ENCODE data around the gene GTPBP4.

DNA sequence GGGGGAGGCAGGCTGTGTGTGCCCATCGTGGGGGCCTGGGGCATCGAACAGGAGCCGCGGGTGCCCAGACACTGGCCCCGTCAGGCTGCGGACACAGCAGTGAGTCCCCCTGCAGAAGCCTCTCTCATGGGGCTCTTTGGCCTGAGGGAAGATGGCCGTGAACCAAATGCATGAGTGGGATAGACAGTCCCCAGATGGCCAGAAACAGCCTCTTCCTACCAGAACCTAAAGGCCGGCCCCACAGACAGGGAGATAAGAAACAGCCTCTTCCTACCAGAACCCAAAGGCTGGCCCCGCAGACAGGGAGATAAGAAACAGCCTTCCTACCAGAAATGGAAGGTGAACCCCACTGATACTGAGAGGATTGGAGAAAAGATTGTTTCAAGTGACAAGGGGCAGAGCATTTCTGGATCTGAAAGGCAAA is 20.8 kb downstream of the GTPBP4 start:
- TF ChIP-seq BRCA1 (CRISPR knock-in tag; IDR thresholded peaks at IDR 0.05) (no peak), ZNF296 (CRISPR knock-in tag; conservative IDR thresholded peaks at IDR 0.05) (no peak), NFKBIZ (CRISPR knock-in tag; IDR thresholded peaks at IDR 0.05) (no peak), TBL1XR1 (IDR thresholded peaks at IDR 0.05; ENCODE audit: borderline replicate concordance, low read length, partially characterized antibody) (no peak), NFRKB (IDR thresholded peaks at IDR 0.05) (no peak)
- TF ChIP-seq, protein P1, sequence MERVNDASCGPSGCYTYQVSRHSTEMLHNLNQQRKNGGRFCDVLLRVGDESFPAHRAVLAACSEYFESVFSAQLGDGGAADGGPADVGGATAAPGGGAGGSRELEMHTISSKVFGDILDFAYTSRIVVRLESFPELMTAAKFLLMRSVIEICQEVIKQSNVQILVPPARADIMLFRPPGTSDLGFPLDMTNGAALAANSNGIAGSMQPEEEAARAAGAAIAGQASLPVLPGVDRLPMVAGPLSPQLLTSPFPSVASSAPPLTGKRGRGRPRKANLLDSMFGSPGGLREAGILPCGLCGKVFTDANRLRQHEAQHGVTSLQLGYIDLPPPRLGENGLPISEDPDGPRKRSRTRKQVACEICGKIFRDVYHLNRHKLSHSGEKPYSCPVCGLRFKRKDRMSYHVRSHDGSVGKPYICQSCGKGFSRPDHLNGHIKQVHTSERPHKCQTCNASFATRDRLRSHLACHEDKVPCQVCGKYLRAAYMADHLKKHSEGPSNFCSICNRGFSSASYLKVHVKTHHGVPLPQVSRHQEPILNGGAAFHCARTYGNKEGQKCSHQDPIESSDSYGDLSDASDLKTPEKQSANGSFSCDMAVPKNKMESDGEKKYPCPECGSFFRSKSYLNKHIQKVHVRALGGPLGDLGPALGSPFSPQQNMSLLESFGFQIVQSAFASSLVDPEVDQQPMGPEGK (CRISPR knock-in tag; IDR thresholded peaks at IDR 0.05): no peak
- TF ChIP-seq, protein P2, sequence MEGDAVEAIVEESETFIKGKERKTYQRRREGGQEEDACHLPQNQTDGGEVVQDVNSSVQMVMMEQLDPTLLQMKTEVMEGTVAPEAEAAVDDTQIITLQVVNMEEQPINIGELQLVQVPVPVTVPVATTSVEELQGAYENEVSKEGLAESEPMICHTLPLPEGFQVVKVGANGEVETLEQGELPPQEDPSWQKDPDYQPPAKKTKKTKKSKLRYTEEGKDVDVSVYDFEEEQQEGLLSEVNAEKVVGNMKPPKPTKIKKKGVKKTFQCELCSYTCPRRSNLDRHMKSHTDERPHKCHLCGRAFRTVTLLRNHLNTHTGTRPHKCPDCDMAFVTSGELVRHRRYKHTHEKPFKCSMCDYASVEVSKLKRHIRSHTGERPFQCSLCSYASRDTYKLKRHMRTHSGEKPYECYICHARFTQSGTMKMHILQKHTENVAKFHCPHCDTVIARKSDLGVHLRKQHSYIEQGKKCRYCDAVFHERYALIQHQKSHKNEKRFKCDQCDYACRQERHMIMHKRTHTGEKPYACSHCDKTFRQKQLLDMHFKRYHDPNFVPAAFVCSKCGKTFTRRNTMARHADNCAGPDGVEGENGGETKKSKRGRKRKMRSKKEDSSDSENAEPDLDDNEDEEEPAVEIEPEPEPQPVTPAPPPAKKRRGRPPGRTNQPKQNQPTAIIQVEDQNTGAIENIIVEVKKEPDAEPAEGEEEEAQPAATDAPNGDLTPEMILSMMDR (CRISPR knock-in tag; IDR thresholded peaks at IDR 0.05): no peak
- TF ChIP-seq, protein P3, sequence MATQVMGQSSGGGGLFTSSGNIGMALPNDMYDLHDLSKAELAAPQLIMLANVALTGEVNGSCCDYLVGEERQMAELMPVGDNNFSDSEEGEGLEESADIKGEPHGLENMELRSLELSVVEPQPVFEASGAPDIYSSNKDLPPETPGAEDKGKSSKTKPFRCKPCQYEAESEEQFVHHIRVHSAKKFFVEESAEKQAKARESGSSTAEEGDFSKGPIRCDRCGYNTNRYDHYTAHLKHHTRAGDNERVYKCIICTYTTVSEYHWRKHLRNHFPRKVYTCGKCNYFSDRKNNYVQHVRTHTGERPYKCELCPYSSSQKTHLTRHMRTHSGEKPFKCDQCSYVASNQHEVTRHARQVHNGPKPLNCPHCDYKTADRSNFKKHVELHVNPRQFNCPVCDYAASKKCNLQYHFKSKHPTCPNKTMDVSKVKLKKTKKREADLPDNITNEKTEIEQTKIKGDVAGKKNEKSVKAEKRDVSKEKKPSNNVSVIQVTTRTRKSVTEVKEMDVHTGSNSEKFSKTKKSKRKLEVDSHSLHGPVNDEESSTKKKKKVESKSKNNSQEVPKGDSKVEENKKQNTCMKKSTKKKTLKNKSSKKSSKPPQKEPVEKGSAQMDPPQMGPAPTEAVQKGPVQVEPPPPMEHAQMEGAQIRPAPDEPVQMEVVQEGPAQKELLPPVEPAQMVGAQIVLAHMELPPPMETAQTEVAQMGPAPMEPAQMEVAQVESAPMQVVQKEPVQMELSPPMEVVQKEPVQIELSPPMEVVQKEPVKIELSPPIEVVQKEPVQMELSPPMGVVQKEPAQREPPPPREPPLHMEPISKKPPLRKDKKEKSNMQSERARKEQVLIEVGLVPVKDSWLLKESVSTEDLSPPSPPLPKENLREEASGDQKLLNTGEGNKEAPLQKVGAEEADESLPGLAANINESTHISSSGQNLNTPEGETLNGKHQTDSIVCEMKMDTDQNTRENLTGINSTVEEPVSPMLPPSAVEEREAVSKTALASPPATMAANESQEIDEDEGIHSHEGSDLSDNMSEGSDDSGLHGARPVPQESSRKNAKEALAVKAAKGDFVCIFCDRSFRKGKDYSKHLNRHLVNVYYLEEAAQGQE (IDR thresholded peaks at IDR 0.05; ENCODE audit: borderline replicate concordance in 1 of 2, low read depth in 1 of 2, low read length in 2 of 2): no peak
- TF ChIP-seq, protein P4, sequence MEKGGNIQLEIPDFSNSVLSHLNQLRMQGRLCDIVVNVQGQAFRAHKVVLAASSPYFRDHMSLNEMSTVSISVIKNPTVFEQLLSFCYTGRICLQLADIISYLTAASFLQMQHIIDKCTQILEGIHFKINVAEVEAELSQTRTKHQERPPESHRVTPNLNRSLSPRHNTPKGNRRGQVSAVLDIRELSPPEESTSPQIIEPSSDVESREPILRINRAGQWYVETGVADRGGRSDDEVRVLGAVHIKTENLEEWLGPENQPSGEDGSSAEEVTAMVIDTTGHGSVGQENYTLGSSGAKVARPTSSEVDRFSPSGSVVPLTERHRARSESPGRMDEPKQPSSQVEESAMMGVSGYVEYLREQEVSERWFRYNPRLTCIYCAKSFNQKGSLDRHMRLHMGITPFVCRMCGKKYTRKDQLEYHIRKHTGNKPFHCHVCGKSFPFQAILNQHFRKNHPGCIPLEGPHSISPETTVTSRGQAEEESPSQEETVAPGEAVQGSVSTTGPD (CRISPR knock-in tag; IDR thresholded peaks at IDR 0.05): no peak
- TF ChIP-seq, protein P5, sequence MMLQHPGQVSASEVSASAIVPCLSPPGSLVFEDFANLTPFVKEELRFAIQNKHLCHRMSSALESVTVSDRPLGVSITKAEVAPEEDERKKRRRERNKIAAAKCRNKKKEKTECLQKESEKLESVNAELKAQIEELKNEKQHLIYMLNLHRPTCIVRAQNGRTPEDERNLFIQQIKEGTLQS (CRISPR knock-in tag; IDR thresholded peaks at IDR 0.05): no peak

All from HepG2 (cell line).